GM06990 (cell line): Measurements from ENCODE around the gene FAR2.

ENCODE experiments used
- DNase-seq: peaks from one replicate; pipeline ENCODE4 v3.0.0-alpha.2; 2011; ENCODE audit not compliant: insufficient read length; ENCODE audit errors: extremely low read depth
- H3K27me3 ChIP-seq: replicated peaks from 2 replicates; pipeline ENCODE4 v1.6.0; 2011; ENCODE audit warnings: low read length; ENCODE audit not compliant: control insufficient read depth, insufficient read depth
- H3K36me3 ChIP-seq: 2 replicates; pipeline ENCODE4 v1.5.1; 2011; ENCODE audit warnings: low read length; ENCODE audit not compliant: control insufficient read depth, insufficient read depth
- H3K4me3 ChIP-seq: replicated peaks from 2 replicates; pipeline ENCODE4 v1.5.1; 2011; ENCODE audit warnings: low read depth, mild to moderate bottlenecking, control low read depth, low read length
- CTCF ChIP-seq: IDR thresholded peaks from 2 replicates; pipeline ENCODE4 v1.5.1; 2011; ENCODE audit warnings: low read length, control low read depth, mild to moderate bottlenecking, inconsistent platforms; ENCODE audit not compliant: insufficient read depth, poor library complexity, severe bottlenecking

FAR2 gene

DNA sequence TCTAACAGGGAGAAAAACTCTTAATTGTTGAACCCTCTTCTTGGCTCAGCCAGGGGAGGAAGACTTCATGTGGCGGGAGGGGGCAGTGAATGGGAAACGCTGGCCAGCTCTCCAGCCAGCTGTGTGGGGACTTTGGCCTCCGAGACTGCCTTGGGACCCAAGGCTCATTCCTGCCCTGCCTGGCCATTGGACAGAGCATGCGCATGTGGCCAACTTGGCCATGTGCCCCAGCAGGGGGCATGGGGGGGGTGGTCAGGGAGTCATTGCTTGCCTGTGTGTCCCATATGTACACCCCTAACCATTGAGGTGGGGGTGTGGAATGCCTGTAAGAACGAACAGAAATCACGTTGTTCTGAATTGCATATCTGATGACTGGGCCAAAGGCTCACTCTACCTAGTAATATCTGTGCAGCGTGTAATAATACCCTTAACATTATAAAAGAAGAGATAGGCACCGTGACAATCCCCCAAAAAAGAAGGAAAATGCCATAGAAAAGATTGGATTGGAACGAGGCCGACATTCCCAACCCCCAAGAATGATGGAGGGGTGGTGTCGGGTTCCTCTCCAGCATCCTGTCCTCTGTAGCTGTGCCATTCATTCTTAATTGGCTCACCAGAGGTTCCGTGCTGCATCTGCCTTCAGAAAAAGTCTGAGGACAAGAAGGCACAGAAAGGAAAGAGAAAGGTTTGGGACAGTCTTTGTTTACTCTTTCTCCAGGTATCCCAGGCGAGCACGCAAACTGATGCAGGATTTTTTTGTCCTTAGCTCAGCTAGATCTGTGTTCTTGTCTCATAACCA, 3.5 kb upstream of the FAR2 start:
- Histone ChIP-seq H3K27me3 (no peaks in the 10 kb centered on the region), H3K4me3 (no peak overlapping the region), H3K36me3 (no peaks in the 10 kb centered on the region)
- no peak for TF ChIP-seq CTCF
- no peak for DNase-seq

DNA sequence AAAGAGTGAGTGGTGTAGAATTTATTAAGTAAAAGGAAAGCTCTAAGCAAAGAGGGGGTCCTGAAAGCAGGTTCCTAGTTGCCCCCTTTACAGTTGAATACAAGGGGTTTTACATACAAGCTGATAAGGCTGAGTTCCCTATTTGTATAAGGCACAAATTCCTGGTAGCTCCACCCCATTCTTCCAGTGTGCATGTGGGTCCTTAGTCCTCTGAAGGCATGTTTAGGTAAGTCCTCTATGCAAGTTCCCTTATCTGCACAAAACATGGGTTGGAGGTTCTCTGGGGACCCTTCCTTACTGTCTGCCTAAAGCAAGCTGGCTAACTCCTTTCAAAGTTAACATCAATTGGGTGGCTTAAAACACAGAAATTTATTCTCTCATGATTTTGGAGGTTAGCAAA, 2.9 kb upstream of the FAR2 start:
- Histone ChIP-seq H3K4me3 (no peak overlapping the region), H3K27me3 (no peaks in the 10 kb centered on the region), H3K36me3 (no peaks in the 10 kb centered on the region)
- no peak for DNase-seq
- no peak for TF ChIP-seq CTCF

GRCh38 chr12:29147731-29148595, 1.1 kb upstream of the FAR2 start:
- Histone ChIP-seq H3K27me3 (no peaks in the 10 kb centered on the region), H3K4me3 (peak overlapping the region; percentile 66), H3K36me3 (no peaks in the 10 kb centered on the region)
- no peak for DNase-seq
- no peak for TF ChIP-seq CTCF

GRCh38 chr12:29148596-29148910, 525 bp upstream of the FAR2 start:
- H3K36me3 ChIP-seq, result no peaks in the 10 kb centered on the region
- TF ChIP-seq CTCF, result peak; percentile 8
- peak overlapping the region; percentile 66 for H3K4me3 ChIP-seq
- H3K27me3 ChIP-seq, result no peaks in the 10 kb centered on the region
- no peak for DNase-seq

DNA sequence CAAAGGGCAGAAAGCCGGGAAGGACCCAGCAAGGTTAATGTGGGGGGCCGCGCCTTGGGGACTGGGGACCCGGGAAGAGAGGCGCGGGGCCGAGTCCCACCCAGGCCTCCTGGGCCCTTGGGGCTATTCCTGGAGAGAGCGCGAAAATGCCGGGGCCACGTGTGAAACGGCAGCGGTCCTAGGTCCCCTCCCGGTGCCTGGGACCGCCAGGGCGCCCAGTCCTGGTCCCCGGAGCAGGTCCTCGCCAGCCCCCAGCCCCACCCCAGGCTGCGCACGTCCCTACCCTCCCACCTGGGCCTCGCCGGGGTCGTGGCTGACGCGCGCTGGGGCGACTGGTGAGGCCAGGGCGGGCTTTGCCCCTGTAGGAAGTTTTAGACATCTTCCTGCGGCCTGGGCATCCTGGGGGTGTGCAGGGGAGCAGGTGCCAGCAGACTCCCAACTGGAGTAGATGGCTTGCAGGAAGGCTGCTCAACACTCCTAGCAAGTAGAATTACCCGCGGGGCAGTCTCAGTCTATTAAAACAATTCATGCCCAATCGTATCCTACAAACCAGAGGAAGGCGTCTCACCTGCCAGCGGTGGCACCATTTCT, 708 bp downstream of the FAR2 start:
- no peaks in the 10 kb centered on the region for H3K36me3 ChIP-seq
- H3K27me3 ChIP-seq, result no peaks in the 10 kb centered on the region
- H3K4me3 ChIP-seq, result peak overlapping the region; percentile 66
- peak; percentile 14 for DNase-seq
- no peak for TF ChIP-seq CTCF
